ENCODE measurements around the gene TOMM70. TPM values are rescaled to one million over a fixed set of nuclear protein-coding genes. Genes with fewer than 3 reads are reported as not detected.
"Not testable (repeated sequence)": the region's sequence is repeated elsewhere in the genome, so short reads cannot be mapped to it uniquely, and the experiment has no call there.

TOMM70 gene
- total RNA-seq (10 to 100 TPM; 18.3 to 43.7 (median 35.5) TPM), polyA plus RNA-seq (10 to 100 TPM; 20.5 to 22.6 TPM), total RNA-seq (63.4 reads per million, percentile 76 among the genes with 10 or more reads in this experiment)

- Histone ChIP-seq H3K27ac (ENCODE audit: low read depth, low read length) (peak within 1 kb of the TSS; percentile 85), H3K4me3 (ENCODE audit: low read length) (peak within 1 kb of the TSS; percentile 90), H3K4me1 (ENCODE audit: control insufficient read depth in 2 of 2, insufficient read depth in 2 of 2, low read length in 2 of 2) (peaks cover 21 to 34% of the 10 kb centered on the region in 2 donors), H3K27me3 (ENCODE audit: control insufficient read depth in 2 of 2, insufficient read depth in 2 of 2, low read length in 2 of 2) (no peaks in the 10 kb centered on the region), H3K36me3 (ENCODE audit: control insufficient read depth in 2 of 3, insufficient read depth in 3 of 3, low read length in 3 of 3) (peaks cover 0 to 9% (median 0%) of the 10 kb centered on the region in 3 experiments), H3K9me3 (ENCODE audit: control insufficient read depth in 2 of 3, low read length in 3 of 3) (no peaks in the 10 kb centered on the region)
- H3K4me1 Mint-ChIP-seq, result peaks cover 36 to 90% (median 77%) of the 10 kb centered on the region in 7 donors
- DNase-seq, result peak; percentile 83 to 95 (median 94)
- CTCF ChIA-PET, result interaction anchor here (0.7 to 1.5 kb wide), 2 partner anchors 138 to 189 kb away, joined by 4 to 5 read pairs; no protein-coding TSS in a partner anchor
- H3K27me3 Mint-ChIP-seq, result no peaks in the 10 kb centered on the region
- peak; percentile 93 for ATAC-seq
- H3K36me3 Mint-ChIP-seq, result peaks cover 0 to 10% (median 5%) of the 10 kb centered on the region in 5 donors
- peak within 1 kb of the TSS; percentile 90 to 98 (median 95) for H3K27ac Mint-ChIP-seq
- peaks cover 0 to 3% (median 0%) of the 10 kb centered on the region in 11 donors for H3K9me3 Mint-ChIP-seq
- H3K4me3 Mint-ChIP-seq, result peak within 1 kb of the TSS; percentile 87 to 99 (median 96)
- POLR2A ChIA-PET, result interaction anchor here (0.5 to 3.7 kb wide), 13 partner anchors 9 to 1806 kb away, joined by 3 to 21 read pairs (median 4); partner anchors contain the start of genes DCBLD2, NIT2 and TBC1D23
- intact Hi-C loops (cut with micrococcal nuclease), result loop anchor here (1.0 to 10.0 kb wide), 27 partner anchors 40 to 1878 kb away; partner anchors contain the start of genes CEP97 (in 2 of the 2), CMSS1 (in 2 of the 2), NIT2 (in 2 of the 2) and TBC1D23 (in 2 of the 2)
Observed at GRCh38 chr3:100400780-100401673, at the start of gene TOMM70, which contains the start of gene LNP1. TSS of gene TOMM70 (minus strand) at chr3:100401089. CDS start at chr3:100400949, 140 bp downstream. TSS of gene LNP1 (plus strand) at chr3:100401539. CDS start at chr3:100429730, 28,191 bp downstream.

- H3K36me3 ChIP-seq (ENCODE audit: control insufficient read depth in 2 of 3, insufficient read depth in 3 of 3, low read length in 3 of 3), result no peaks in the 10 kb centered on the region
- no peak overlapping the region for H3K4me3 Mint-ChIP-seq
- no peaks in the 10 kb centered on the region for H3K4me1 Mint-ChIP-seq
- no peak for DNase-seq
- ChIA-PET POLR2A (no interaction called here), CTCF (interaction anchor here (0.7 kb wide), 1 partner anchor 82 kb away, joined by 3 read pairs; no protein-coding TSS in a partner anchor)
- H3K27me3 ChIP-seq (ENCODE audit: control insufficient read depth in 2 of 2, insufficient read depth in 2 of 2, low read length in 2 of 2), result no peaks in the 10 kb centered on the region
- intact Hi-C loops (cut with micrococcal nuclease), result no loop called here
- no peak for ATAC-seq
- no peak overlapping the region for H3K27ac ChIP-seq (ENCODE audit: low read depth, low read length)
- no peak overlapping the region for H3K27ac Mint-ChIP-seq
- no peak overlapping the region for H3K4me3 ChIP-seq (ENCODE audit: low read length)
- H3K4me1 ChIP-seq (ENCODE audit: control insufficient read depth in 2 of 2, insufficient read depth in 2 of 2, low read length in 2 of 2), result no peaks in the 10 kb centered on the region
- H3K36me3 Mint-ChIP-seq, result peaks cover 0 to 6% (median 0%) of the 10 kb centered on the region in 5 donors
- H3K9me3 Mint-ChIP-seq, result peaks cover 0 to 16% (median 2%) of the 10 kb centered on the region in 11 donors
- H3K27me3 Mint-ChIP-seq, result no peaks in the 10 kb centered on the region
- no peaks in the 10 kb centered on the region for H3K9me3 ChIP-seq (ENCODE audit: control insufficient read depth in 2 of 3, low read length in 3 of 3)
Observed at GRCh38 chr3:100449214-100449613, 48.3 kb upstream of the TOMM70 start.

GRCh38 chr3:100448079-100448478 is 47.2 kb upstream of the TOMM70 start:
- Mint-ChIP-seq H3K27me3 (no peaks in the 10 kb centered on the region), H3K9me3 (peaks cover 0 to 17% (median 4%) of the 10 kb centered on the region in 11 donors), H3K27ac (no peak overlapping the region), H3K36me3 (peaks cover 0 to 6% (median 0%) of the 10 kb centered on the region in 5 donors), H3K4me1 (no peaks in the 10 kb centered on the region), H3K4me3 (no peak overlapping the region)
- H3K36me3 ChIP-seq (ENCODE audit: control insufficient read depth in 2 of 3, insufficient read depth in 3 of 3, low read length in 3 of 3), result no peaks in the 10 kb centered on the region
- POLR2A ChIA-PET, result no interaction called here
- CTCF ChIA-PET, result no interaction called here
- ATAC-seq (no peak), DNase-seq (no peak)
- no peak overlapping the region for H3K4me3 ChIP-seq (ENCODE audit: low read length)
- no peaks in the 10 kb centered on the region for H3K9me3 ChIP-seq (ENCODE audit: control insufficient read depth in 2 of 3, low read length in 3 of 3)
- no peaks in the 10 kb centered on the region for H3K27me3 ChIP-seq (ENCODE audit: control insufficient read depth in 2 of 2, insufficient read depth in 2 of 2, low read length in 2 of 2)
- no peaks in the 10 kb centered on the region for H3K4me1 ChIP-seq (ENCODE audit: control insufficient read depth in 2 of 2, insufficient read depth in 2 of 2, low read length in 2 of 2)
- H3K27ac ChIP-seq (ENCODE audit: low read depth, low read length), result no peak overlapping the region
- intact Hi-C loops (cut with micrococcal nuclease), result no loop called here

GRCh38 chr3:100447067-100447466 is 46.2 kb upstream of the TOMM70 start:
- H3K27ac ChIP-seq (ENCODE audit: low read depth, low read length); ATAC-seq; H3K4me3 ChIP-seq (ENCODE audit: low read length); H3K4me1 ChIP-seq (ENCODE audit: control insufficient read depth in 2 of 2, insufficient read depth in 2 of 2, low read length in 2 of 2); intact Hi-C loops (cut with micrococcal nuclease); H3K36me3 Mint-ChIP-seq; H3K4me1 Mint-ChIP-seq; H3K36me3 ChIP-seq (ENCODE audit: control insufficient read depth in 2 of 3, insufficient read depth in 3 of 3, low read length in 3 of 3); H3K27me3 Mint-ChIP-seq; POLR2A ChIA-PET; DNase-seq; H3K27ac Mint-ChIP-seq; H3K9me3 ChIP-seq (ENCODE audit: control insufficient read depth in 2 of 3, low read length in 3 of 3); CTCF ChIA-PET; H3K27me3 ChIP-seq (ENCODE audit: control insufficient read depth in 2 of 2, insufficient read depth in 2 of 2, low read length in 2 of 2): not testable (repeated sequence)
- peaks cover 0 to 17% (median 4%) of the 10 kb centered on the region in 11 donors for H3K9me3 Mint-ChIP-seq
- peak overlapping the region in 1 of 10 donors; percentile 7 for H3K4me3 Mint-ChIP-seq

GRCh38 chr3:100443690-100444089 is 42.8 kb upstream of the TOMM70 start:
- intact Hi-C loops (cut with micrococcal nuclease), result no loop called here
- POLR2A ChIA-PET, result no interaction called here
- no peaks in the 10 kb centered on the region for H3K27me3 ChIP-seq (ENCODE audit: control insufficient read depth in 2 of 2, insufficient read depth in 2 of 2, low read length in 2 of 2)
- CTCF ChIA-PET, result no interaction called here
- no peak overlapping the region for H3K4me3 Mint-ChIP-seq
- peaks cover 0 to 17% (median 4%) of the 10 kb centered on the region in 11 donors for H3K9me3 Mint-ChIP-seq
- H3K27me3 Mint-ChIP-seq, result no peaks in the 10 kb centered on the region
- H3K27ac Mint-ChIP-seq, result no peak overlapping the region
- H3K4me1 ChIP-seq (ENCODE audit: control insufficient read depth in 2 of 2, insufficient read depth in 2 of 2, low read length in 2 of 2), result peaks cover 4 to 5% of the 10 kb centered on the region in 2 donors
- no peaks in the 10 kb centered on the region for H3K36me3 ChIP-seq (ENCODE audit: control insufficient read depth in 2 of 3, insufficient read depth in 3 of 3, low read length in 3 of 3)
- peaks cover 0 to 4% (median 0%) of the 10 kb centered on the region in 5 donors for H3K36me3 Mint-ChIP-seq
- no peak overlapping the region for H3K4me3 ChIP-seq (ENCODE audit: low read length)
- no peak for DNase-seq
- no peak overlapping the region for H3K27ac ChIP-seq (ENCODE audit: low read depth, low read length)
- peaks cover 6 to 16% (median 10%) of the 10 kb centered on the region in 7 donors for H3K4me1 Mint-ChIP-seq
- H3K9me3 ChIP-seq (ENCODE audit: control insufficient read depth in 2 of 3, low read length in 3 of 3), result no peaks in the 10 kb centered on the region
- no peak for ATAC-seq

- H3K27me3 ChIP-seq (ENCODE audit: control insufficient read depth in 2 of 2, insufficient read depth in 2 of 2, low read length in 2 of 2), result no peaks in the 10 kb centered on the region
- no peaks in the 10 kb centered on the region for H3K27me3 Mint-ChIP-seq
- peak; percentile 51 for ATAC-seq
- peak in 7 of 9 donors; percentile 13 to 50 (median 41) for DNase-seq
- H3K36me3 Mint-ChIP-seq, result peaks cover 0 to 4% (median 0%) of the 10 kb centered on the region in 5 donors
- H3K27ac ChIP-seq (ENCODE audit: low read depth, low read length), result no peak overlapping the region
- H3K4me3 ChIP-seq (ENCODE audit: low read length), result no peak overlapping the region
- peaks cover 4 to 5% of the 10 kb centered on the region in 2 donors for H3K4me1 ChIP-seq (ENCODE audit: control insufficient read depth in 2 of 2, insufficient read depth in 2 of 2, low read length in 2 of 2)
- ChIA-PET CTCF (no interaction called here), POLR2A (interaction anchor here (1.5 kb wide), 1 partner anchor 40 kb away, joined by 5 read pairs; the partner anchor contains the start of genes LNP1 and TOMM70)
- H3K27ac Mint-ChIP-seq, result peak overlapping the region in 6 of 9 donors; percentile 5 to 64 (median 43)
- no peaks in the 10 kb centered on the region for H3K36me3 ChIP-seq (ENCODE audit: control insufficient read depth in 2 of 3, insufficient read depth in 3 of 3, low read length in 3 of 3)
- intact Hi-C loops (cut with micrococcal nuclease), result loop anchor here in 1 of 2 donors (1.0 kb wide), 1 partner anchor 40 kb away; the partner anchor contains the start of genes LNP1 and TOMM70
- H3K9me3 ChIP-seq (ENCODE audit: control insufficient read depth in 2 of 3, low read length in 3 of 3), result no peaks in the 10 kb centered on the region
- H3K4me3 Mint-ChIP-seq, result peak overlapping the region in 8 of 10 donors; percentile 3 to 72 (median 22)
- H3K9me3 Mint-ChIP-seq, result peaks cover 0 to 4% (median 0%) of the 10 kb centered on the region in 11 donors
- peaks cover 6 to 16% (median 10%) of the 10 kb centered on the region in 7 donors for H3K4me1 Mint-ChIP-seq
Observed at GRCh38 chr3:100440895-100441294, 40.0 kb upstream of the TOMM70 start.
